Measurements from ENCODE around the gene BCAP29.

DNA sequence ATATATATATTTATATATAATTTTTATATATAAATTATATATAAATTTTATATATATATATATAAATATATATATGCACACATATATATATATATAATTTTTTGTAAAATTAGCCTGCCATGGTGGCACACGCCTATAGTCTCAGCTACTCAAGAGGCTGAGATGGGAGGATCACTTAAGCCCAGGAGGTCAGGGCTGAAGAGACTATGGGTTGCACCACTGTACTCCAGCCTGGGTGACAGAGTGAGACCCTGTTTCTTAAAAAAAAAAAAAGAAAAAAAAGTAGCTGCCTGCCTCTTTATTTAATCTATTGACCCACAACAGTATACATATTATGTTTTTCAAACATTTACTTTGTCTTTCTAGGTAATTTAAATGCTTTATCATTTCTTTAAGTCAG is 19.2 kb downstream of the BCAP29 start:
- TF ChIP-seq, protein P1, sequence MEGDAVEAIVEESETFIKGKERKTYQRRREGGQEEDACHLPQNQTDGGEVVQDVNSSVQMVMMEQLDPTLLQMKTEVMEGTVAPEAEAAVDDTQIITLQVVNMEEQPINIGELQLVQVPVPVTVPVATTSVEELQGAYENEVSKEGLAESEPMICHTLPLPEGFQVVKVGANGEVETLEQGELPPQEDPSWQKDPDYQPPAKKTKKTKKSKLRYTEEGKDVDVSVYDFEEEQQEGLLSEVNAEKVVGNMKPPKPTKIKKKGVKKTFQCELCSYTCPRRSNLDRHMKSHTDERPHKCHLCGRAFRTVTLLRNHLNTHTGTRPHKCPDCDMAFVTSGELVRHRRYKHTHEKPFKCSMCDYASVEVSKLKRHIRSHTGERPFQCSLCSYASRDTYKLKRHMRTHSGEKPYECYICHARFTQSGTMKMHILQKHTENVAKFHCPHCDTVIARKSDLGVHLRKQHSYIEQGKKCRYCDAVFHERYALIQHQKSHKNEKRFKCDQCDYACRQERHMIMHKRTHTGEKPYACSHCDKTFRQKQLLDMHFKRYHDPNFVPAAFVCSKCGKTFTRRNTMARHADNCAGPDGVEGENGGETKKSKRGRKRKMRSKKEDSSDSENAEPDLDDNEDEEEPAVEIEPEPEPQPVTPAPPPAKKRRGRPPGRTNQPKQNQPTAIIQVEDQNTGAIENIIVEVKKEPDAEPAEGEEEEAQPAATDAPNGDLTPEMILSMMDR (IDR thresholded peaks at IDR 0.05 in 2 of 3, conservative IDR thresholded peaks at IDR 0.05 in 1 of 3; ENCODE audit: borderline replicate concordance in 1 of 3, insufficient read depth in 1 of 3, low read depth in 2 of 3, low read length in 2 of 3) = no peak
- TF ChIP-seq POLR2A (IDR thresholded peaks at IDR 0.05; ENCODE audit: borderline replicate concordance, extremely low read depth, insufficient read depth, insufficient read length) (no peak), SRF (IDR thresholded peaks at IDR 0.05; ENCODE audit: low read depth) (no peak), EZH2 (IDR thresholded peaks at IDR 0.05) (no peak), POLR2AphosphoS5 (IDR thresholded peaks at IDR 0.05; ENCODE audit: low read depth, low read length) (no peak), ZNF274 (IDR thresholded peaks at IDR 0.05; ENCODE audit: low read depth, low read length) (no peak)
- TF ChIP-seq, protein P2, sequence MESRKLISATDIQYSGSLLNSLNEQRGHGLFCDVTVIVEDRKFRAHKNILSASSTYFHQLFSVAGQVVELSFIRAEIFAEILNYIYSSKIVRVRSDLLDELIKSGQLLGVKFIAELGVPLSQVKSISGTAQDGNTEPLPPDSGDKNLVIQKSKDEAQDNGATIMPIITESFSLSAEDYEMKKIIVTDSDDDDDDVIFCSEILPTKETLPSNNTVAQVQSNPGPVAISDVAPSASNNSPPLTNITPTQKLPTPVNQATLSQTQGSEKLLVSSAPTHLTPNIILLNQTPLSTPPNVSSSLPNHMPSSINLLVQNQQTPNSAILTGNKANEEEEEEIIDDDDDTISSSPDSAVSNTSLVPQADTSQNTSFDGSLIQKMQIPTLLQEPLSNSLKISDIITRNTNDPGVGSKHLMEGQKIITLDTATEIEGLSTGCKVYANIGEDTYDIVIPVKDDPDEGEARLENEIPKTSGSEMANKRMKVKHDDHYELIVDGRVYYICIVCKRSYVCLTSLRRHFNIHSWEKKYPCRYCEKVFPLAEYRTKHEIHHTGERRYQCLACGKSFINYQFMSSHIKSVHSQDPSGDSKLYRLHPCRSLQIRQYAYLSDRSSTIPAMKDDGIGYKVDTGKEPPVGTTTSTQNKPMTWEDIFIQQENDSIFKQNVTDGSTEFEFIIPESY (IDR thresholded peaks at IDR 0.05; ENCODE audit: extremely low read depth, insufficient replicate concordance, low read length) = no peak
- TF ChIP-seq, protein P3, sequence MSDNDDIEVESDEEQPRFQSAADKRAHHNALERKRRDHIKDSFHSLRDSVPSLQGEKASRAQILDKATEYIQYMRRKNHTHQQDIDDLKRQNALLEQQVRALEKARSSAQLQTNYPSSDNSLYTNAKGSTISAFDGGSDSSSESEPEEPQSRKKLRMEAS (IDR thresholded peaks at IDR 0.05) = no peak
- TF ChIP-seq, protein P4, sequence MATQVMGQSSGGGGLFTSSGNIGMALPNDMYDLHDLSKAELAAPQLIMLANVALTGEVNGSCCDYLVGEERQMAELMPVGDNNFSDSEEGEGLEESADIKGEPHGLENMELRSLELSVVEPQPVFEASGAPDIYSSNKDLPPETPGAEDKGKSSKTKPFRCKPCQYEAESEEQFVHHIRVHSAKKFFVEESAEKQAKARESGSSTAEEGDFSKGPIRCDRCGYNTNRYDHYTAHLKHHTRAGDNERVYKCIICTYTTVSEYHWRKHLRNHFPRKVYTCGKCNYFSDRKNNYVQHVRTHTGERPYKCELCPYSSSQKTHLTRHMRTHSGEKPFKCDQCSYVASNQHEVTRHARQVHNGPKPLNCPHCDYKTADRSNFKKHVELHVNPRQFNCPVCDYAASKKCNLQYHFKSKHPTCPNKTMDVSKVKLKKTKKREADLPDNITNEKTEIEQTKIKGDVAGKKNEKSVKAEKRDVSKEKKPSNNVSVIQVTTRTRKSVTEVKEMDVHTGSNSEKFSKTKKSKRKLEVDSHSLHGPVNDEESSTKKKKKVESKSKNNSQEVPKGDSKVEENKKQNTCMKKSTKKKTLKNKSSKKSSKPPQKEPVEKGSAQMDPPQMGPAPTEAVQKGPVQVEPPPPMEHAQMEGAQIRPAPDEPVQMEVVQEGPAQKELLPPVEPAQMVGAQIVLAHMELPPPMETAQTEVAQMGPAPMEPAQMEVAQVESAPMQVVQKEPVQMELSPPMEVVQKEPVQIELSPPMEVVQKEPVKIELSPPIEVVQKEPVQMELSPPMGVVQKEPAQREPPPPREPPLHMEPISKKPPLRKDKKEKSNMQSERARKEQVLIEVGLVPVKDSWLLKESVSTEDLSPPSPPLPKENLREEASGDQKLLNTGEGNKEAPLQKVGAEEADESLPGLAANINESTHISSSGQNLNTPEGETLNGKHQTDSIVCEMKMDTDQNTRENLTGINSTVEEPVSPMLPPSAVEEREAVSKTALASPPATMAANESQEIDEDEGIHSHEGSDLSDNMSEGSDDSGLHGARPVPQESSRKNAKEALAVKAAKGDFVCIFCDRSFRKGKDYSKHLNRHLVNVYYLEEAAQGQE (IDR thresholded peaks at IDR 0.05; ENCODE audit: low read depth) = no peak
